Prostate gland (tissue), 2 donors: Measurements from ENCODE around the gene TRIM28.

Experiments used
- CTCF ChIP-seq, 4 experiments: fragments of 200-600 bp in 2 of 4; fragments of 450-650 bp in 2 of 4; sonication (generic) in 2 of 4; IDR thresholded peaks; 1 replicate in 3 of 4; 2 replicates in 1 of 4; pipeline ENCODE4 v1.5.1; 2016 to 2019; ENCODE audit warnings: antibody characterized with exemption in 4 of 4, mild to moderate bottlenecking in 2 of 4, moderate library complexity in 2 of 4
- POLR2A ChIP-seq: fragments of 450-650 bp; IDR thresholded peaks from one replicate; pipeline ENCODE4 v1.6.1; 2016; ENCODE audit warnings: antibody characterized with exemption, mild to moderate bottlenecking
- POLR2AphosphoS5 ChIP-seq: sonication (generic); formaldehyde crosslinking; IDR thresholded peaks from one replicate; pipeline ENCODE4 v1.6.1; 2017; ENCODE audit warnings: antibody characterized with exemption

- TF ChIP-seq CTCF (IDR thresholded peaks at IDR 0.05), result no peak
- TF ChIP-seq POLR2A, result no peak
- TF ChIP-seq POLR2AphosphoS5, result no peak
Measured at GRCh38 chr19:58497634-58498170, 46.2 kb upstream of the TRIM28 start.
